K562 (cell line): Measurements from ENCODE around the gene HPS4. TPM values are rescaled to one million over a fixed set of nuclear protein-coding genes. Genes with fewer than 3 reads are reported as not detected.

Source experiments
- CTCFL ChIP-seq: IDR thresholded peaks from 2 replicates; pipeline ENCODE4 v1.6.1; 2011; ENCODE audit warnings: borderline replicate concordance, low read depth, mild to moderate bottlenecking, moderate library complexity, low read length; ENCODE audit not compliant: insufficient read depth, poor library complexity, severe bottlenecking
- DPF2 ChIP-seq: fragments of 450-650 bp; IDR thresholded peaks from 2 replicates; pipeline ENCODE4 v1.6.1; 2016
- ID3 ChIP-seq, 2 experiments: fragments of 250-450 bp in 1 of 2; fragments of 450-650 bp in 1 of 2; sonication (Bioruptor Pico) in 1 of 2; IDR thresholded peaks; 2 replicates each; pipeline versions ENCODE4 v1.6.1 to v1.8.0; 2016 to 2021; ENCODE audit warnings: mild to moderate bottlenecking in 2 of 2, moderate library complexity in 2 of 2, missing compliant biosample characterization in 1 of 2, missing genetic modification characterization in 1 of 2
- KLF1 ChIP-seq: fragments of 450-650 bp; IDR thresholded peaks from 2 replicates; pipeline ENCODE4 v1.6.1; 2016; ENCODE audit warnings: missing genetic modification characterization, missing compliant biosample characterization
- MEF2A ChIP-seq: IDR thresholded peaks from 2 replicates; pipeline ENCODE4 v1.6.1; 2011; ENCODE audit warnings: low read depth, mild to moderate bottlenecking, low read length, moderate library complexity; ENCODE audit not compliant: control insufficient read depth
- NFIC ChIP-seq: fragments of 450-650 bp; IDR thresholded peaks from 2 replicates; pipeline ENCODE4 v1.6.1; 2017; ENCODE audit warnings: mild to moderate bottlenecking, inconsistent platforms
- PHF21A ChIP-seq: fragments of 450-650 bp; IDR thresholded peaks from 2 replicates; pipeline ENCODE4 v1.6.1; 2017; ENCODE audit warnings: low read depth, borderline replicate concordance
- SAFB2 ChIP-seq: fragments of 200-400 bp; formaldehyde crosslinking; IDR thresholded peaks from 2 replicates; pipeline ENCODE4 v1.6.1; 2018; ENCODE audit warnings: borderline replicate concordance, low read length, low read depth, moderate library complexity; ENCODE audit not compliant: severe bottlenecking
- SMARCE1 ChIP-seq: fragments of 450-650 bp; IDR thresholded peaks from 2 replicates; pipeline ENCODE4 v1.7.1; 2016; ENCODE audit warnings: mild to moderate bottlenecking
- ZBTB11 ChIP-seq, 3 experiments: fragments of 200-800 bp in 1 of 3; fragments of 250-450 bp in 1 of 3; fragments of 450-650 bp in 1 of 3; sonication (Bioruptor Pico) in 1 of 3; sonication (Bioruptor generic) in 1 of 3; formaldehyde crosslinking in 1 of 3; IDR thresholded peaks; 2 replicates each; pipeline versions ENCODE4 v1.6.1 to v1.8.0; 2016 to 2022; ENCODE audit warnings: mild to moderate bottlenecking in 2 of 3, missing genetic modification characterization in 2 of 3, missing compliant biosample characterization in 1 of 3, moderate library complexity in 1 of 3
- ZBTB7A ChIP-seq: IDR thresholded peaks from 2 replicates; pipeline ENCODE4 v1.6.1; 2011; ENCODE audit warnings: low read depth, mild to moderate bottlenecking, low read length, moderate library complexity, borderline replicate concordance; ENCODE audit not compliant: control insufficient read depth
- ZMIZ1 ChIP-seq, 2 experiments: fragments of 150-350 bp in 1 of 2; IDR thresholded peaks; 2 replicates each; pipeline ENCODE4 v1.6.1; 2012 to 2016; ENCODE audit warnings: low read depth in 2 of 2, low read length in 2 of 2, mild to moderate bottlenecking in 1 of 2, moderate library complexity in 1 of 2
- ZNF143 ChIP-seq: sonication (generic); formaldehyde crosslinking; IDR thresholded peaks from 2 replicates; pipeline ENCODE4 v1.9.0; 2022; ENCODE audit warnings: mild to moderate bottlenecking, missing genetic modification reagents
- ZNF23 ChIP-seq: fragments of 250-450 bp; sonication (Bioruptor Pico); IDR thresholded peaks from 2 replicates; pipeline ENCODE4 v1.4.0; 2020; ENCODE audit warnings: mild to moderate bottlenecking
- polyA plus RNA-seq, 8 experiments: library from polyadenylated mRNA; depleted of rRNA in 4 of 8; stranded (reverse) in 5 of 8; unstranded in 3 of 8; fragments of >200 nt; fragmentation: Nextera tagmentation in 2 of 8; fragmentation: Illumina TruSeq in 1 of 8; extraction: Ambion mirVana in 2 of 8; extraction: Trizol in 1 of 8; gene quantifications; 2 replicates each; pipeline versions ENCODE4 v1.2.1 to v1.2.3, GENCODE V29; 2011 to 2014; ENCODE audit warnings: inconsistent platforms in 1 of 8, missing spikeins in 1 of 8
- total RNA-seq, 7 experiments: library from RNA; depleted of rRNA in 6 of 7; stranded (reverse); fragments of >200 nt in 6 of 7; fragmentation: Illumina TruSeq in 2 of 7; extraction: Trizol in 2 of 7; gene quantifications; 2 replicates each; pipeline versions ENCODE4 v1.2.1 to v1.2.3, GENCODE V29; 2011 to 2021; ENCODE audit warnings: low replicate concordance in 1 of 7

HPS4 gene
- total and polyA plus RNA-seq, 9 of the 15 experiments (the other 6 are each of a cell fraction or from before 2014, with no cell fraction given) = 12.8 to 29.2 (median 25.3) TPM

GRCh38 chr22:26512149-26512793 is 28.7 kb upstream of the HPS4 start, which contains the start of gene TFIP11 (continued):
- TF ChIP-seq SMARCE1 (no peak), PHF21A (0 out of 2 replicates have a peak, but pooled peaks have one; percentile 10), KLF1 (tag) (no peak), ZNF23 (CRISPR knock-in tag) (no peak), ZBTB7A (no peak), ID3 (CRISPR knock-in tag; IDR thresholded peaks at IDR 0.05) (no peak), ID3 (tag; IDR thresholded peaks at IDR 0.05) (no peak), NFIC (no peak), SAFB2 (no peak), ZBTB11 (CRISPR knock-in tag; IDR thresholded peaks at IDR 0.05) (peak in 2 of 3 experiments; percentile 80 to 95; a peak in 4 of 6 replicates), ZMIZ1 (IDR thresholded peaks at IDR 0.05; ENCODE audit: low read depth in 2 of 2, low read length in 2 of 2) (peak in 1 of 2 experiments; percentile 64; a peak in 1 of 4 replicates), CTCFL (peak; percentile 30), DPF2 (peak; percentile 40; the same call in 1 of the 2 replicates), MEF2A (peak; percentile 77; the same call in 1 of the 2 replicates), ZNF143 (no peak)
